Erythroblast (primary cell): ENCODE results near the gene PSMD12.
"Not testable (repeated sequence)": the region's sequence is repeated elsewhere in the genome, so short reads cannot be mapped to it uniquely, and the experiment has no call there.

Experiments
- DNase-seq, 2 experiments: peaks; one replicate each; lab custom pipeline; 2025; lab: John Stamatoyannopoulos, UW
- GATA1 ChIP-seq: IDR thresholded peaks from 2 replicates; pipeline ENCODE4 v1.6.1; 2011; ENCODE audit warnings: low read depth, mild to moderate bottlenecking, control low read depth, low read length, moderate library complexity
- POLR2A ChIP-seq: IDR thresholded peaks from 2 replicates; pipeline ENCODE4 v1.6.1; 2011; ENCODE audit warnings: mild to moderate bottlenecking, low read length

Gene PSMD12

DNA sequence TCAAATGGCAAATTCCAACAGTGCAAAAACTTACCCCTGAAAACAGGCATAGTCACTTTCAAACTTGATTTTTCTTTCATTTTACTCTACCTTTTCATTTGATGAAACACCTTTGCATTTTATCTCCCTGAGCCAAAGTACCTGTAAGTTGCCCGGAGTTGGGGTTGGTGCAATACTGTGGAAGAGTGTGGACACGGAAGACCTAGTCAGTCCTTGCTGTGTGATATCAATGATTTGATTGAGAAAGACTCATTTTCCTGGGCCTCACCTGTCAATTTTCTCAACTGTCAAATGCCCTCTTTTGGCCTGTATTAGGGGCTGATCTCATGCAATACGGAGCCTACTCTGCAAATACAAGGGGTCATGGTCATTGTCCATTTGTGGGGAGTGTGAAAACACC lies 33.3 kb upstream of the PSMD12 start:
- TF ChIP-seq GATA1 (no peak), POLR2A (no peak)
- DNase-seq = no peak

DNA sequence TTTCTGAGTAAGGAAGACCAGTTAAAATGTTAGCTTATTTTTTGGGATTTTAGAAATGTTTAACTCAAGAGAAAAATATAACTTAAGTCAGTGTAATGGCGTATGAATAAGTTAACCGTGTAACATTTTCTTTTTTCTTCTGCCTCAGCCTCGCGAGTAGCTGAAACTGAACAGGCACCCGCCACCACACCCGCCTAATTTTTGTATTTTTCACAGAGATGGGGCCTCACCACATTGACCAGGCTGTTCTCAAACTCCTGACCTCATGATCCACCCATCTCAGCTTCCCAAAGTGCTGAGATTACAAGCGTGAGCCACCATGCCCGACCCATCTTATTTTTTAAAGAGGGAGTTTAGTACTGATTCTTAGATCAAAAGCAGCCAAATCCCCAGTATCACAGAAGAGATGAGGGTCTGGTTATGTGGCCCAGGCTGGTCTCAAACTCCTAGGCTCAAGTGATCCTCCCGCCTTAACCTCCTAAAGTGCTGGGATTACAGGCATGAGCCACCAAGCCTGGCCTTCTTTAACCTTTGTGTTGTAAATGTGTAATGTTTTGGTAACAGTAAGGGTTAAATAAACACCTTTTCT lies 27.5 kb upstream of the PSMD12 start:
- TF ChIP-seq POLR2A (no peak), GATA1 (no peak)
- no peak for DNase-seq

DNA sequence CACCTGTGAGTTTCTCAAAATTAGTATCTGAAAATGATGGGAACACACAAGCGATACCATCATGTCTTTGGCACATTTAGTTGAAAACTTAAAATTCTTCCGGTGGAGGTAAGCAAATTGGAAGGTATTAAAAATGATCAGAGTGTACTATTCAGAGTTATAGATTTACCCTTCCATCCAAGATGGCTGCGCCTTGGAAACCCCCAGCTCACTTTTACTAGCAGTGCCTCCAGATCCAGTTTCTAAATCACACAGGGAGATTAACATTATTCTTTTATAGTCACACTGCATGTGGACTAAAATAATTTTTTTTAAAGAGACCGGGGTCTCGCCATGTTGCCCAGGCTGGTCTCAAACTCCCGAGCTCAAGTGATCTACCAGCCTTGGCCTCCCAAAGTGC lies 25.7 kb upstream of the PSMD12 start:
- DNase-seq = no peak

DNA sequence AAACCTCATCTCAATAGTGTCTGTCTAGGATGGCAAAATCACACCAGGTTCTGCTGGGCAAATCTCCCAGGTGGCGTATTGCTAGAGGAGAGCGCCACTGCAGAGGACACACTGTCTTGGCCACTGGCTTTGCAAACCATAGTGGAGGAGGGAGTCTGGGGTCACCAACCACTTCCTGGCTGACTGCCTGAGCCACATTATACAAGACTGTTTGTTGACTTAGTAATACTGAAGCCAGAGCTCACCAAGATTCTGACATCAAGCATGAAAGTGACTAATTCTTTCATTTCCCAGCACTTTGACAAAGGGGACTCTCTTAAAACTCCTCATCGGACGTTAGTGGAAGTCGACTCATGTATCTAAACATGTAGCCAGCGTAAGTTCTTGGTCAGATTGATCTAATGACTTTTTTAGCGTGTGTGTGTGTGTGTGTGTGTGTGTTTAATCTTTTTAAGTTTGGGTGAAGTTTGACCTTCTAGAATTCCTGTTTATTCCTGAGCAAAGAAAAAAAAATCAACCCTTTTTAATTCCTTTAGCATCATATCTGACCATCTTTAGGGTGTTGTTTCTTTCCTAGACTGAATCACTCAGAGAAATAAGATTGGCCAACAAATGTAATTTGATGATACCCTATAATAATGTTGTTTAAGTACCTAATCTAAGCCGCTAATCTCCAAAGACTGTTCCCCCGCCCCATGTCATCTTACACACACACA lies 24.4 kb upstream of the PSMD12 start:
- TF ChIP-seq GATA1 (no peak), POLR2A (no peak)
- DNase-seq = no peak

More for the DNA sequence above, 25.7 kb upstream of the PSMD12 start:
- TF ChIP-seq GATA1 (no peak), POLR2A (no peak)

DNA sequence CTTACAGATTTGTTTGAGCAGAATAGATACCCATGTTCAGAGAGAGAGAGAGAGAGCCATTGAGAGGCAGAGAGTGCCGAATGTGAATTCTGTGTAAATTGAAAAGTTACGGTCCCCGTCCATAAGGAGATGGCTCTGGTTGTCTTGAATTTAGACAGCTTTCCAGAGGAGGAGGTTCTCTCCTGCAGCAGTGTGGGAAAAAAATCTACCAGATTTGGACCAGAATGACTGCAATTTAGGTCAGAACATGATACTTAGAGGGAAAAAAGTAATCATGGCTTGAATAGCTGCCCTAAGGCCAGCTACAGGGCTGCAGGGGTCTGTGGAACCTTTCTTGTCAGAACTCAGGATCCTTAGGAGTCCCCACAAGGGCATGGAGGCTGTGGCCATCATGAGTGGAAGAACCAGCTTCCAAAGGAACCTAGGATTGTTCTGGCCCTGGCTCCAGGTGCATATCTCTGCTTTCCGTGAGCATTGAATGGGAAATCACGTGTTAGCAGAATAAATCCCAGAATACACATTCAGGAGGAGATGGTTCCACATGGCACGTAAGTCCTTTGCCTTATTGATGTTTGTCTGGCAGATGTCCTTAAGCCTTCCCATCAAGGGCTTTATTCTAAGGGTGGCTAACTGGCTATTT lies 23.7 kb upstream of the PSMD12 start:
- no peak for TF ChIP-seq GATA1
- TF ChIP-seq POLR2A = no peak
- DNase-seq = no peak

DNA sequence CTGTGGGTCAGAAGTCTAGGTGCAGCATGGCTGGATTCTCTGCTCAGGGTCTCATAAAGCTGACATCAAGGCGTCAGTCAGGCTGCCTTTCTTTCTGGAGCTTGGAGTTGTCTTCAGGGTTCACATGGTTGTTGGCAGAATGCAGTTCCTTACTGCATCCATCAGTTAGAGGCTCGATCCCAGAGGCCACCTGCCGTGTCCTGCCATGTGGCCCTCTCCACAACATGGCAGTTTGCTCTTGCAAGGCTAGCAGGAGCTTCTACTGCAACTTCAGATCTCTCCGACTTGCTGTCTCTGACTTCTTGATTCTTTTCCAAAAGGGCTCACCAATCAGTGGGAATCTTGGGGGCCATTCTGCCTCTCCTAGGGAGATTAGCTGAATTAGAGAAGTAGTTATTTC lies 22.6 kb upstream of the PSMD12 start:
- no peak for TF ChIP-seq GATA1
- no peak for DNase-seq

DNA sequence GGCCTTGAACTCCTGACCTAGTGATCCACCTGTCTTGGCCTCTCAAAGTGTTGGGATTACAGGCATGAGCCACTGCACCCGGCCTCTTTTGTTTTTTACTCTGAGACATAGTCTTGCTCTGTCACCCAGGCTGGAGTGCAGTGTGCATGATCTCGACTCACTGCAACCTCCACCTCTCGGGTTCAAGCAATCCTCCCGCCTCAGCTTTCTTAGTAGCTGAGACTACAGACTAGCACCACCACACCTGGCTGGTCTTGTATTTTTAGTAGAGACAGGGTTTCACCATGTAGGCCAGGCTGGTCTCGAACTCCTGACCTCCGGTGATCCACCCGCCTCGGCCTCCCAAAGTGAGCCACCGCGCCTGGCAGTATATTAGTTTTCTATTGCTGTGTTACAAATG lies 22.2 kb upstream of the PSMD12 start:
- not testable (repeated sequence) for DNase-seq

DNA sequence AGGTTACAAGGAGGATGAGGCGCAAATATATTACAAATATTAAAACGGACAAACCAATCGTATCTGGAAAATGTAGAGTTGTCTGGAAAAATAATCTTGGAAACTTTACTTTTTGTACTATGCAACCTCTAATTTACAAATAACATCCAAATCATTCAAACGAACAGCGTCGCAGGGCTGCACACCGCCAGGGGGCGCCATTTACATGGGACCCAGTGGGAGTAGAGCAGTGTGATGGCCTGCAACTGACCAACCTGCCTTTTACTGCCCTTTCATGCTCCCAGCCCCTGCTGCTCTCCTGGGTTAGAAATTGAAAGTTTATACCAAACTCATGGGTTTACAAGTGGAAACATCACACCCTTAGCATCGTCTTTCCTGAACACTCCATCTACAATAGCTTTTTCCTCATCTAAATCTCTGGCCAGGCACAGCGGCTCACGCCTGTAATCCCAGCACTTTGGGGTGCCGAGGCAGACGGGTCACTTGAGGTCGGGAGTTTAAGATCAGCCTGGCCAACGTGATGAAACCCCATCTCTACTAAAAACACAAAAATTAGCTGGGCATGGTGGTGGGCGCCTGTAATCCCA lies 20.7 kb upstream of the PSMD12 start:
- TF ChIP-seq GATA1 = no peak
- TF ChIP-seq POLR2A = no peak

DNA sequence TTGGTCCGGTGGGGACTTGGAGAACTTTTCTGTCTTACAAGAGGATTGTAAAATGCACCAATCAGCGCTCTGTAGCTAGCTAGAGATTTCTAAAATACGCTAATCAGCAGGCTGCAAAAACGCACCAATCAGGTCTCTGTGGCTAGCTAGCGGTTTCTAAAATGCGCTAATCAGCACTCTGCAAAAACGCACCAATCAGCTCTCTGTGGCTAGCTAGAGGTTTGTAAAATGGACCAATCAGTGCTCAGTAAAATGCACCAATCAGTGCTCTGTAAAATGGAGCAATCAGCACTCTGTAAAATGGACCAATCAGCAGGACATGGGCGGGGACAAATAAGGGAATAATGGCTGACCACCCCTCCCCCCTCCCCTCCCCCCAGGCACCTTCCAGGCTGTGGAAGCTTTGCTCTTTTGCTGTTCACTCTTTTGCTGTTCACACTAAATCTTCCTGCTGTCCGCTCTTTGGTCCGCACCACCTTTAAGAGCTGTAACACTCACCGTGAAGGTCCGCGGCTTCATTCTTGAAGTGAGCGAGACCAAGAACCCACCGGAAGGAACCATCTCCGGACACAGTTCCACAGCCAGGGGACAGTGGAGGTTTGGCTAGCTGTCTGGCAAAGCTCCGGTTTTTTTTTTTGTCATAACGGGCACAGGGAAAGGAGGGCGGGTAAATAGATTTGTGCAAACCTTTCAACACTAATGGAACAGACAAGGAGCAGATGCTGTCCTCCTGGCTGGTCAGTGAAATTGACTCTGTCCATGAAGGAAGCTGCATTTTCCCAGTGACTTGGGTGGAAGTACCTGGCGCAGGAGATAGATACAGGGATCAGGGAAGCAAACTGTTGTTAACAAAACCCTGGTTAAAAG lies 19.0 kb upstream of the PSMD12 start:
- DNase-seq = peak; percentile 22 to 40

More for the DNA sequence above, 20.7 kb upstream of the PSMD12 start:
- peak; percentile 44 to 51 for DNase-seq

DNA sequence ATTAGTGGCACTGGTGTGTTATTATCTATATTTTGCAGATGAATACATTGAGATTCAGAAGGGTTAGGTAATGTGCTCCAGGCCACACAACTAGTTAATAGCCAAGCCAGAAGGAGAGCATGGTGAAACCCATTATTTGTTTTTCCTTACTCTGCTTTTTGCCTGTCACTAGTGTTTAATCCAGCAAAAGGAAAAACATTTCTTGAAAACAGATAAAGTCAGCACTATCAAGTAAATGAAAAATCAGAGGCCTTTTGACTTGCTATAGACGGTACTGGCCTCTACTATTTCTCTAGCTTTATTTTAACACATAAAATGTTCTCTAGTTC lies 15.5 kb upstream of the PSMD12 start:
- TF ChIP-seq POLR2A = no peak
- TF ChIP-seq GATA1 = no peak
- DNase-seq = no peak

More for the DNA sequence above, 19.0 kb upstream of the PSMD12 start:
- no peak for TF ChIP-seq POLR2A
- no peak for TF ChIP-seq GATA1

DNA sequence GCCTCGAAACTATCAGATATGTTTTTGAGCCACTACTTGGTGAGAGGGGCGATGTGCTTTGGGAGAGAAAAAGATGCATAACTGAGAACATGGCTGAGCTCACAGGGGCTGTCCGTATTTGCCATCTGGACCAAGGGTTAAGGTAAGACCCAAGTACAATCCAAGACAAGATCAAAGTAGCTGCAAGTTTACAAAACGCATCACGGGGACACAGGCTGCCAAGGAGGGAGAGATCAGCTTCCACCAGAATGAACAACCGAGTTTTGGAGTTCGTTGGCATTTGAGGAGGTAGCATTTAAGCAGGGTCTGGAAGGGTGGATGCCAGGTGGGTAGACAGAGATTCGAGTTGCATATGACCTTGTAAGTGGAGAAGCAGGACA lies 12.9 kb upstream of the PSMD12 start:
- TF ChIP-seq GATA1 (no peak), POLR2A (no peak)
- DNase-seq = no peak

DNA sequence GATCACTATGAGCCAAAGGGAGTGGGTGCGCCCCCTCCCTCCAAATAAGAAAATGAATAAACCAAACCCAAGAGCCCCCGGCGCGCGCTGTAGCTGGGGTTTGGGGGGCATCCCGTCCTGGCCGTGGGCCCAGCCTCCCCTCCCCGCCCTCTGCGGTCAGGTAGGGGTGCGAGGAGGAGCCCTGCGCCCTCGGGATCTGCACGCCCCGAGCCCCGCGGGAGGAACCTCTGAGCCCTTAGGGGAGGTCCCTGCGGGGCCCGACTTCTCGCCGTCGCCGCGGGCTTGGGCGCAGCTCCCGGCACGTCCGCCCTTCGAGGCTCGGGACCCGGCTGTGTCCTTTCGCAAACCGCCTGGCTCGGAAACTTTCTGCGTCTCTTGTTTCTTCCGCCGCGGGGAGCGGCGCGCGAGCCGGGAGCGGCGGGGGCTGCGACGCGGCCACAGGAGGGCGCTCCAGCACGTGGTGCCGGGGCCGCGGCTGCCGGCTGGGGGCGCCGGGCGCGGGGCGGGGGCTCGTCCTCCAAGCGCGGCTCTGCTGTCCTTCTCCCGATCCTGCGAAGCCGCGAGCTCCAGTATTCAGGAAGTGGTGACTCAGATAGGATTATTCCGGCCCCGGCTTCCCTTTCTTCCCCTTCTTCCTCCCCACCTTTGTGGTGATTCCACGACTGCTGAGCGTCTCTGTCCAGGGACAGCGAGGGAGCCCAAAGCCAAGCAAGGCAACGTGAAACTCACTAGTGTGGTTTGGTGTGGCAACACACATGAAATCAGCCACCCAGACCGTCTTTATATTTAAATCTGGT lies 12.3 kb upstream of the PSMD12 start:
- TF ChIP-seq POLR2A = no peak
- TF ChIP-seq GATA1 = no peak
- DNase-seq = peak; percentile 73 to 81
